ENCODE results near the gene MFAP4.

MFAP4 gene

DNA sequence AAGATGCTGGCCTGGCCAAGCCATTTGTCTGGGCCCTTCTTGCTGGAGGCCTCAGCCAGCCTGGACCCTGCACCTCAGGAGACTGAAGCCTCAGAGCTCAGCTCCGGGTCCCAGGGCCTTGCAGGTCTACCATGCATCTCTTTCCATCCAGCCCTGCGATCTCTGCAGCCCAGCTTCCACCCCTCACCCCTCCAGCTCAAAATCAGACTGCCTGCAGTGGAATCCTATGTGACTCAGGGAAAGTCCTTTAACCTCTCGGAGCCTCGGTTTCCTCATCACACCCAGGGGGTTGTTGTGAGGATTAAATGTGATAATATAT lies 21.5 kb downstream of the MFAP4 start:
- DNase-seq: no peak
- Histone ChIP-seq H4K8ac (ENCODE audit: low read length) (no peak overlapping the region), H3K18ac (ENCODE audit: low read depth in 1 of 2, low read length in 2 of 2) (no peak overlapping the region), H3K36me3 (ENCODE audit: control insufficient read depth in 1 of 2, insufficient read depth in 2 of 2, low read depth in 1 of 2, low read length in 2 of 2) (peaks cover 0 to 4% of the 10 kb centered on the region in 2 experiments), H2BK12ac (ENCODE audit: low read length in 2 of 2) (no peak overlapping the region), H4K91ac (ENCODE audit: low read length) (no peak overlapping the region), H3K4me2 (ENCODE audit: low read length, poor library complexity, severe bottlenecking) (no peak overlapping the region), H3K23ac (ENCODE audit: low read length in 2 of 2) (no peak overlapping the region), H3K14ac (ENCODE audit: low read length in 2 of 2) (no peak overlapping the region), H3K79me1 (replicated peaks; ENCODE audit: low read length, poor library complexity, severe bottlenecking) (peaks cover 9% of the 10 kb centered on the region), H3K4me3 (ENCODE audit: insufficient read depth in 1 of 2, low read depth in 1 of 2, low read length in 2 of 2) (no peak overlapping the region), H3K27ac (ENCODE audit: low read length, poor library complexity, severe bottlenecking) (no peak overlapping the region), H2BK120ac (ENCODE audit: low read depth, low read length) (no peak overlapping the region), H3K9ac (ENCODE audit: low read length) (no peak overlapping the region), H2AK5ac (ENCODE audit: low read length, severe bottlenecking) (no peak overlapping the region), H2BK5ac (ENCODE audit: low read depth, low read length, poor library complexity, severe bottlenecking) (no peak overlapping the region), H3K4me1 (ENCODE audit: control insufficient read depth, insufficient read depth, low read depth, low read length) (peaks cover 18% of the 10 kb centered on the region), H3K9me3 (ENCODE audit: control insufficient read depth, low read length) (no peaks in the 10 kb centered on the region), H3K27me3 (ENCODE audit: control insufficient read depth in 1 of 2, insufficient read depth in 1 of 2, low read length in 2 of 2) (no peaks in the 10 kb centered on the region), H2BK15ac (ENCODE audit: low read depth, poor library complexity, severe bottlenecking) (no peak overlapping the region), H2AFZ (ENCODE audit: low read depth, low read length) (no peak overlapping the region), H3K4ac (ENCODE audit: low read depth in 1 of 2, low read length in 2 of 2) (no peak overlapping the region)
- WGBS: 96% methylated on average over 2 of the region's 4 CpGs

DNA sequence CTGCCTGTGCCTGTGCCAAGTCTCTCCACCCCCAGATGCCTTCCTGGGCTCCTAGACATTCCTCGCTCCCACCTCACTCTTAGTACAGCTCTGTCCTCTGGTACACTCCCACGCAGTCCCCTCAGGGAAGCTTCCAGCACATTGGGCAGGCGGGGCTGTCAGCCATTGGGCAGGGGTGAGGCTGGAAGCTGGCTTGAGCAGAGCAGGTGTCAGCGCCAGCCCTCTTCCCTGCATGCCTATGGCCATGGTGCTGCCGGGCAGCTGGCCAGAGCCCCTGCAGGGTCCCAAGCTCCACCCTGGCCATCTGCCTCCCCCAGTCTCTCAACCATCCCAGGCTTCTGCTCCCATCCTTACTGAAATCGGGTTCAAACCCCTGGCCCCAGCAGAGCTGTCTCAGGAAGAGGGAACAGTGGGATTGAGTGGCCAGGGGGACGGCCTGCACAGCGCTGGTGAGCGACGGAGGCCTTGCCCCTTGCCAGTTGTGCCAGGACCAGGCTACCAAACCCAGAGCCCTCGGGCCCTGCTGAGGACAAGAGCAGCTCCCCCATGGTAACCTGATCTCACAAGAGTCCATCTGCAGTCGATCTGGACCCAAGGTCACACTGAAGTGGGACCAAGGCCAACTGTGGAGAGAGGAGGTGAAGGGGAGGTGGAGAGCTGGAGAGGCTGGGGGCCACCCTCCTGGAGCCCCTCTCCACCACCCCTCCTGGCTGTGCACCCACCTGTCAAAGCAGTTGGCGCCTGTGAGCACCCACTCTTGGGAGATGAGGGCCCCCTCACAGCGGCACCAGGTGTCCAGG lies 22.1 kb downstream of the MFAP4 start:
- peaks cover 13% of the 10 kb centered on the region for H3K79me1 ChIP-seq (replicated peaks; ENCODE audit: low read length, poor library complexity, severe bottlenecking)
- WGBS: 97% methylated on average over 12 of the region's 14 CpGs
- no peak for DNase-seq
- H3K4me1 ChIP-seq (ENCODE audit: control insufficient read depth, insufficient read depth, low read depth, low read length): peaks cover 18% of the 10 kb centered on the region
- peak overlapping the region in 1 of 2 experiments; percentile 12 for H3K4ac ChIP-seq (ENCODE audit: low read depth in 1 of 2, low read length in 2 of 2)
- H2BK12ac ChIP-seq (ENCODE audit: low read length in 2 of 2): peak overlapping the region in 1 of 2 experiments; percentile 59
- H3K4me2 ChIP-seq (ENCODE audit: low read length, poor library complexity, severe bottlenecking): no peak overlapping the region
- no peak overlapping the region for H2AFZ ChIP-seq (ENCODE audit: low read depth, low read length)
- peak overlapping the region; percentile 0 for H2BK120ac ChIP-seq (ENCODE audit: low read depth, low read length)
- H3K14ac ChIP-seq (ENCODE audit: low read length in 2 of 2): peak overlapping the region in 1 of 2 experiments; percentile 30
- peak overlapping the region in 1 of 2 experiments; percentile 7 for H3K18ac ChIP-seq (ENCODE audit: low read depth in 1 of 2, low read length in 2 of 2)
- H3K27ac ChIP-seq (ENCODE audit: low read length, poor library complexity, severe bottlenecking): no peak overlapping the region
- H2BK5ac ChIP-seq (ENCODE audit: low read depth, low read length, poor library complexity, severe bottlenecking): no peak overlapping the region
- H4K91ac ChIP-seq (ENCODE audit: low read length): peak overlapping the region; percentile 21
- H4K8ac ChIP-seq (ENCODE audit: low read length): peak overlapping the region; percentile 27
- H3K4me3 ChIP-seq (ENCODE audit: insufficient read depth in 1 of 2, low read depth in 1 of 2, low read length in 2 of 2): peak overlapping the region in 1 of 2 experiments; percentile 3
- H3K9me3 ChIP-seq (ENCODE audit: control insufficient read depth, low read length): no peaks in the 10 kb centered on the region
- H3K27me3 ChIP-seq (ENCODE audit: control insufficient read depth in 1 of 2, insufficient read depth in 1 of 2, low read length in 2 of 2): no peaks in the 10 kb centered on the region
- H2AK5ac ChIP-seq (ENCODE audit: low read length, severe bottlenecking): no peak overlapping the region
- no peak overlapping the region for H3K9ac ChIP-seq (ENCODE audit: low read length)
- no peak overlapping the region for H3K23ac ChIP-seq (ENCODE audit: low read length in 2 of 2)
- H3K36me3 ChIP-seq (ENCODE audit: control insufficient read depth in 1 of 2, insufficient read depth in 2 of 2, low read depth in 1 of 2, low read length in 2 of 2): peaks cover 0 to 5% of the 10 kb centered on the region in 2 experiments
- H2BK15ac ChIP-seq (ENCODE audit: low read depth, poor library complexity, severe bottlenecking): no peak overlapping the region

DNA sequence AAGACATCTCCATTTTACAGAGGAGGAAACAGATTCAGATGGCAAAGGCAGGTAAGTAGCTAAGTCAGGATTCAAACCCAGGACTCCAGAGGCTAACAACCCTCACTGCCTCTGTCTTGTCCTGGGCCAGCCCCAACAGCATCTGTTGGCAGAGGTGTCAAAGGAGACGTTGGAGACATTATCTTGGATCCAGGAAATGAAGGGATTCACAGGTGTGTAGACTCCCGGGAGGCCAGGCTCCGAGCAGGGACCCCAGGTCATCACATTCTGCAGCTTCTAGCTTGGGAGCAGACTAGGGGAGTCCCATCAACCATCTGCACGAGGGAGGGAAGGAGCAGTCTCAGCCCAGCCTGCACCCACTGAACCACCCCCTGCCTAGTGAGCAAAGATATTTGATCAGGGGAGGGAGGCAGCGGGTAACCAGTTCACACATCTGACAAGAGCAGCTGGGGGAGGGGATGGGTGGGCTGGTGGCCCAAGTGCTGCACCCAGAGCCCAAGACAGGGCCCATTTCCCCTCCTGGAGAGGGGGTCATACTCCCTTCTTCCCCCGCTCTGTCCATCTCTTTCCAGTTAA lies 23.4 kb downstream of the MFAP4 start:
- no peak overlapping the region for H2AFZ ChIP-seq (ENCODE audit: low read depth, low read length)
- peaks cover 17% of the 10 kb centered on the region for H3K79me1 ChIP-seq (replicated peaks; ENCODE audit: low read length, poor library complexity, severe bottlenecking)
- H3K4ac ChIP-seq (ENCODE audit: low read depth in 1 of 2, low read length in 2 of 2): no peak overlapping the region
- H4K91ac ChIP-seq (ENCODE audit: low read length): no peak overlapping the region
- WGBS: 77% methylated on average over 5 of the region's 6 CpGs
- no peaks in the 10 kb centered on the region for H3K9me3 ChIP-seq (ENCODE audit: control insufficient read depth, low read length)
- no peak for DNase-seq
- no peak overlapping the region for H2BK120ac ChIP-seq (ENCODE audit: low read depth, low read length)
- no peak overlapping the region for H4K8ac ChIP-seq (ENCODE audit: low read length)
- H3K18ac ChIP-seq (ENCODE audit: low read depth in 1 of 2, low read length in 2 of 2): peak overlapping the region in 1 of 2 experiments; percentile 44
- H3K27me3 ChIP-seq (ENCODE audit: control insufficient read depth in 1 of 2, insufficient read depth in 1 of 2, low read length in 2 of 2): no peaks in the 10 kb centered on the region
- H2AK5ac ChIP-seq (ENCODE audit: low read length, severe bottlenecking): no peak overlapping the region
- no peak overlapping the region for H3K4me2 ChIP-seq (ENCODE audit: low read length, poor library complexity, severe bottlenecking)
- no peak overlapping the region for H3K27ac ChIP-seq (ENCODE audit: low read length, poor library complexity, severe bottlenecking)
- peaks cover 18% of the 10 kb centered on the region for H3K4me1 ChIP-seq (ENCODE audit: control insufficient read depth, insufficient read depth, low read depth, low read length)
- H3K14ac ChIP-seq (ENCODE audit: low read length in 2 of 2): no peak overlapping the region
- peak overlapping the region in 1 of 2 experiments; percentile 90 for H3K4me3 ChIP-seq (ENCODE audit: insufficient read depth in 1 of 2, low read depth in 1 of 2, low read length in 2 of 2)
- H2BK12ac ChIP-seq (ENCODE audit: low read length in 2 of 2): peak overlapping the region; percentile 17 to 56
- peak overlapping the region; percentile 89 for H3K9ac ChIP-seq (ENCODE audit: low read length)
- peaks cover under 1 to 17% of the 10 kb centered on the region in 2 experiments for H3K36me3 ChIP-seq (ENCODE audit: control insufficient read depth in 1 of 2, insufficient read depth in 2 of 2, low read depth in 1 of 2, low read length in 2 of 2)
- peak overlapping the region; percentile 26 for H2BK15ac ChIP-seq (ENCODE audit: low read depth, poor library complexity, severe bottlenecking)
- H2BK5ac ChIP-seq (ENCODE audit: low read depth, low read length, poor library complexity, severe bottlenecking): no peak overlapping the region
- no peak overlapping the region for H3K23ac ChIP-seq (ENCODE audit: low read length in 2 of 2)

DNA sequence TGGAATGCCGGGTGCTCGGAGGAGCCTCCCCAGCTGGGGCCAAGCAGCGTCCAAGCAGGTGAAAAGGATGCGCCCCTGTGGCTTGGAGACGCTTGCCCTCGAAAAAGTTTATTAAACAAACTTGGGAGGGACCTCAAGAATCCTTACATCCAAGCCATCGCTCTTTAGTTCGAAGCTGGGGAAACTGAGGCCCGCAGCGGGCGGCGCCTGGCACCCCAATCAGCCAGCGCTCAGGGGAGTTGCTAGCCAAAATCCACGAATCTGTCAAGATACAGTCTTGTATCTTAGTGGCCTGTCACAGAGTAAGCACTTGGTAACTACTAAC lies 23.9 kb downstream of the MFAP4 start:
- Histone ChIP-seq H3K18ac (ENCODE audit: low read depth in 1 of 2, low read length in 2 of 2) (no peak overlapping the region), H2AK5ac (ENCODE audit: low read length, severe bottlenecking) (no peak overlapping the region), H3K4me3 (ENCODE audit: insufficient read depth in 1 of 2, low read depth in 1 of 2, low read length in 2 of 2) (peak overlapping the region; percentile 59 to 90), H3K36me3 (ENCODE audit: control insufficient read depth in 1 of 2, insufficient read depth in 2 of 2, low read depth in 1 of 2, low read length in 2 of 2) (peaks cover 5 to 22% of the 10 kb centered on the region in 2 experiments), H3K4ac (ENCODE audit: low read depth in 1 of 2, low read length in 2 of 2) (no peak overlapping the region), H2AFZ (ENCODE audit: low read depth, low read length) (no peak overlapping the region), H2BK12ac (ENCODE audit: low read length in 2 of 2) (no peak overlapping the region), H3K79me1 (replicated peaks; ENCODE audit: low read length, poor library complexity, severe bottlenecking) (peaks cover 17% of the 10 kb centered on the region), H4K91ac (ENCODE audit: low read length) (peak overlapping the region; percentile 15), H3K4me2 (ENCODE audit: low read length, poor library complexity, severe bottlenecking) (peak overlapping the region; percentile 72), H2BK15ac (ENCODE audit: low read depth, poor library complexity, severe bottlenecking) (no peak overlapping the region), H3K27me3 (ENCODE audit: control insufficient read depth in 1 of 2, insufficient read depth in 1 of 2, low read length in 2 of 2) (no peaks in the 10 kb centered on the region), H3K14ac (ENCODE audit: low read length in 2 of 2) (no peak overlapping the region), H3K9me3 (ENCODE audit: control insufficient read depth, low read length) (no peaks in the 10 kb centered on the region), H3K4me1 (ENCODE audit: control insufficient read depth, insufficient read depth, low read depth, low read length) (peaks cover 18% of the 10 kb centered on the region), H3K23ac (ENCODE audit: low read length in 2 of 2) (no peak overlapping the region), H3K9ac (ENCODE audit: low read length) (peak overlapping the region; percentile 89), H2BK120ac (ENCODE audit: low read depth, low read length) (no peak overlapping the region), H3K27ac (ENCODE audit: low read length, poor library complexity, severe bottlenecking) (no peak overlapping the region), H2BK5ac (ENCODE audit: low read depth, low read length, poor library complexity, severe bottlenecking) (no peak overlapping the region), H4K8ac (ENCODE audit: low read length) (peak overlapping the region; percentile 71)
- no peak for DNase-seq
- WGBS: 51% methylated on average over 13 of the region's 14 CpGs

All from mesenchymal stem cell (in vitro differentiated cells and primary cell).